BJ (cell line): ENCODE results near the gene RIPOR3. TPM values are rescaled to one million over a fixed set of nuclear protein-coding genes. Genes with fewer than 3 reads are reported as not detected.
A peak's percentile ranks its signal among the peaks of the same experiment; 100 is the strongest.

Experiments
- CTCF ChIA-PET: fragments of 350-600 bp; formaldehyde crosslinking; extraction: SDS; loops from one replicate; lab custom pipeline; 2021; ENCODE audit warnings: antibody characterized with exemption, inconsistent platforms; lab: Yijun Ruan, JAX
- POLR2A ChIA-PET: fragments of 300-600 bp; sonication (Branson Sonifier 250); formaldehyde crosslinking; extraction: SDS; loops from one replicate; lab custom pipeline; 2021; ENCODE audit warnings: antibody characterized with exemption; lab: Charles Lee
- DNase-seq: peaks from one replicate; pipeline ENCODE4 v3.0.0-alpha.2; 2011; ENCODE audit warnings: low read depth
- H3K27me3 ChIP-seq: 2 replicates; pipeline ENCODE4 v1.6.0; 2011; ENCODE audit warnings: low read length; ENCODE audit not compliant: control insufficient read depth, insufficient read depth
- H3K36me3 ChIP-seq: 2 replicates; pipeline ENCODE4 v1.5.1; 2011; ENCODE audit warnings: low read length; ENCODE audit not compliant: control insufficient read depth, insufficient read depth
- H3K4me3 ChIP-seq: 2 replicates; pipeline ENCODE4 v1.5.1; 2011; ENCODE audit warnings: low read depth, mild to moderate bottlenecking, control low read depth, low read length
- CTCF ChIP-seq: IDR thresholded peaks from 2 replicates; pipeline ENCODE4 v1.5.1; 2011; ENCODE audit warnings: low read depth, mild to moderate bottlenecking, control low read depth, inconsistent platforms, low read length, moderate library complexity; ENCODE audit not compliant: insufficient read depth
- polyA plus RNA-seq: library from polyadenylated mRNA; depleted of rRNA; stranded (reverse); fragments of >200 nt; gene quantifications from 2 replicates; pipeline ENCODE4 v1.2.3, GENCODE V29; 2011

RIPOR3 gene
- polyA plus RNA-seq, 1 experiment: 1.2 TPM

- H3K27me3 ChIP-seq: no peaks in the 10 kb centered on the region
- peaks cover 43% of the 10 kb centered on the region for H3K36me3 ChIP-seq
- no peak for TF ChIP-seq CTCF
- POLR2A ChIA-PET: interaction anchor here (0.6 kb wide), 1 partner anchor 382 kb away, joined by 7 read pairs; no protein-coding TSS in a partner anchor
- CTCF ChIA-PET: interaction anchor here (1.0 kb wide), 1 partner anchor 117 kb away, joined by 3 read pairs; no protein-coding TSS in a partner anchor
- H3K4me3 ChIP-seq: no peak overlapping the region
- no peak for DNase-seq
Observed at GRCh38 chr20:50580842-50581544, 110.3 kb downstream of the RIPOR3 start.

GRCh38 chr20:50580016-50580747, 111.2 kb downstream of the RIPOR3 start:
- ChIA-PET POLR2A (no interaction called here), CTCF (interaction anchor here (0.7 to 6.0 kb wide), 14 partner anchors 8 to 392 kb away, joined by 3 to 40 read pairs (median 4); no protein-coding TSS in a partner anchor)
- Histone ChIP-seq H3K27me3 (no peaks in the 10 kb centered on the region), H3K36me3 (peaks cover 43% of the 10 kb centered on the region), H3K4me3 (no peak overlapping the region)
- TF ChIP-seq CTCF: peak; percentile 74
- DNase-seq: no peak

- Histone ChIP-seq H3K27me3 (no peaks in the 10 kb centered on the region), H3K4me3 (no peak overlapping the region), H3K36me3 (peaks cover 45% of the 10 kb centered on the region)
- no peak for DNase-seq
- ChIA-PET CTCF (interaction anchor here (0.7 to 6.0 kb wide), 15 partner anchors 9 to 400 kb away, joined by 3 to 40 read pairs (median 4); no protein-coding TSS in a partner anchor), POLR2A (no interaction called here)
- no peak for TF ChIP-seq CTCF
Observed at GRCh38 chr20:50579511-50579910, 111.8 kb downstream of the RIPOR3 start.

- DNase-seq: no peak
- no peaks in the 10 kb centered on the region for H3K27me3 ChIP-seq
- no peak for TF ChIP-seq CTCF
- ChIA-PET CTCF (interaction anchor here (0.7 to 6.0 kb wide), 11 partner anchors 9 to 400 kb away, joined by 3 to 40 read pairs (median 4); no protein-coding TSS in a partner anchor), POLR2A (no interaction called here)
- H3K36me3 ChIP-seq: peaks cover 43% of the 10 kb centered on the region
- no peak overlapping the region for H3K4me3 ChIP-seq
Observed at GRCh38 chr20:50578778-50579165, 112.6 kb downstream of the RIPOR3 start.
